Loucy (cell line): Measurements from ENCODE around the gene SIPA1L3.

Experiments
- H2AFZ ChIP-seq: fragments of 200-600 bp; sonication (generic); 2 replicates; pipeline ENCODE4 v1.6.0; 2016; ENCODE audit warnings: antibody characterized with exemption, mild to moderate bottlenecking, low read length, moderate library complexity
- H3F3A ChIP-seq: fragments of 200-600 bp; 2 replicates; pipeline ENCODE4 v1.6.0; 2016; ENCODE audit warnings: antibody characterized with exemption, low read depth, mild to moderate bottlenecking
- H3K27me3 ChIP-seq: fragments of 200-600 bp; sonication (generic); 2 replicates; pipeline ENCODE4 v1.6.1; 2014; ENCODE audit warnings: low read length, mild to moderate bottlenecking; ENCODE audit not compliant: insufficient read depth, poor library complexity, severe bottlenecking
- H3K36me3 ChIP-seq: fragments of 200-600 bp; sonication (generic); 2 replicates; pipeline ENCODE4 v1.6.1; 2016; ENCODE audit warnings: low read length; ENCODE audit not compliant: insufficient read depth
- H3K4me1 ChIP-seq: fragments of 200-600 bp; sonication (generic); 2 replicates; pipeline ENCODE4 v1.5.1; 2014; ENCODE audit warnings: low read length, mild to moderate bottlenecking; ENCODE audit not compliant: insufficient read depth, poor library complexity, severe bottlenecking
- H3K4me2 ChIP-seq: fragments of 200-600 bp; sonication (generic); 2 replicates; pipeline ENCODE4 v1.6.0; 2014; ENCODE audit warnings: antibody characterized with exemption, low read length, low read depth, mild to moderate bottlenecking; ENCODE audit not compliant: poor library complexity, severe bottlenecking
- H3K4me3 ChIP-seq: fragments of 200-600 bp; sonication (generic); 2 replicates; pipeline ENCODE4 v1.5.1; 2014; ENCODE audit warnings: low read length, mild to moderate bottlenecking, mixed read lengths; ENCODE audit not compliant: poor library complexity, severe bottlenecking
- H3K79me2 ChIP-seq: fragments of 200-600 bp; sonication (generic); 2 replicates; pipeline ENCODE4 v1.6.1; 2014; ENCODE audit warnings: low read length; ENCODE audit not compliant: insufficient read depth
- H3K9ac ChIP-seq: fragments of 200-600 bp; sonication (generic); 2 replicates; pipeline ENCODE4 v1.6.0; 2014; ENCODE audit warnings: mild to moderate bottlenecking, low read depth, low read length, moderate library complexity; ENCODE audit not compliant: poor library complexity, severe bottlenecking
- H3K9me2 ChIP-seq: fragments of 200-600 bp; sonication (generic); replicated peaks from 2 replicates; pipeline ENCODE4 v1.6.1; 2016; ENCODE audit warnings: low read depth, low read length, mixed read lengths
- H3K9me3 ChIP-seq: fragments of 200-600 bp; sonication (generic); 2 replicates; pipeline ENCODE4 v1.6.1; 2014; ENCODE audit warnings: mild to moderate bottlenecking, antibody characterized with exemption, low read length, low read depth; ENCODE audit not compliant: insufficient read depth
- H4K20me1 ChIP-seq: fragments of 200-600 bp; sonication (generic); 2 replicates; pipeline ENCODE4 v1.6.0; 2014; ENCODE audit warnings: antibody characterized with exemption, low read length, mild to moderate bottlenecking; ENCODE audit not compliant: insufficient read depth, poor library complexity, severe bottlenecking
- EZH2phosphoT487 ChIP-seq: fragments of 200-600 bp; IDR thresholded peaks from 2 replicates; pipeline ENCODE4 v1.6.1; 2018; ENCODE audit warnings: antibody characterized with exemption, mild to moderate bottlenecking, moderate library complexity, borderline replicate concordance
- TF ChIP-seq, protein P1 (sequence below): fragments of 200-600 bp; sonication (generic); conservative IDR thresholded peaks from 2 replicates; pipeline ENCODE4 v1.5.1; 2014; ENCODE audit warnings: mild to moderate bottlenecking, antibody characterized with exemption, low read length

SIPA1L3 gene

DNA sequence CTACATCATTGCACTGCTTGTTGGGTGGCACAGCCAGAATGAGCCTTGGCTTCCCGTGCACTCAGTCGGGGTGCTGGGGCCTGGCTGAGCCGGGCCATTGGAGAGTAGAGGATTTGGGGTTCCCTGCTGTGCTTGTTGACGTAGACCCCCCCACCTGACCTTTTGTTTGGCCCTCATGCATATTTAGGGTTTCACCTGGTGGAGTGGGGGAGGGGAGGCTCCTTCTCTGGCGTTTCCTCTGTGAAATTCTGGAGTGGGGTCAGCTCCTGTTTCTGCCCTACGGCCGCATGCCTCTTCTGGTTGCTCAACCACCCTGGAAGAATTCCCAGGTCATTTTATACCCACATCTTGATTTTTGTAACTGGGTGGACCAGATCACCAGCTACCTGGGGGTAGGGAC, 82.8 kb downstream of the SIPA1L3 start:
- H3K9me3 ChIP-seq: no peaks in the 10 kb centered on the region
- peaks cover 20% of the 10 kb centered on the region for H3K4me1 ChIP-seq
- H2AFZ ChIP-seq: no peak overlapping the region
- no peak overlapping the region for H3K4me3 ChIP-seq
- H3F3A ChIP-seq: no peaks in the 10 kb centered on the region
- H3K9me2 ChIP-seq: no peaks in the 10 kb centered on the region
- H3K4me2 ChIP-seq: no peak overlapping the region
- no peak for TF ChIP-seq EZH2phosphoT487
- TF ChIP-seq, protein P1, sequence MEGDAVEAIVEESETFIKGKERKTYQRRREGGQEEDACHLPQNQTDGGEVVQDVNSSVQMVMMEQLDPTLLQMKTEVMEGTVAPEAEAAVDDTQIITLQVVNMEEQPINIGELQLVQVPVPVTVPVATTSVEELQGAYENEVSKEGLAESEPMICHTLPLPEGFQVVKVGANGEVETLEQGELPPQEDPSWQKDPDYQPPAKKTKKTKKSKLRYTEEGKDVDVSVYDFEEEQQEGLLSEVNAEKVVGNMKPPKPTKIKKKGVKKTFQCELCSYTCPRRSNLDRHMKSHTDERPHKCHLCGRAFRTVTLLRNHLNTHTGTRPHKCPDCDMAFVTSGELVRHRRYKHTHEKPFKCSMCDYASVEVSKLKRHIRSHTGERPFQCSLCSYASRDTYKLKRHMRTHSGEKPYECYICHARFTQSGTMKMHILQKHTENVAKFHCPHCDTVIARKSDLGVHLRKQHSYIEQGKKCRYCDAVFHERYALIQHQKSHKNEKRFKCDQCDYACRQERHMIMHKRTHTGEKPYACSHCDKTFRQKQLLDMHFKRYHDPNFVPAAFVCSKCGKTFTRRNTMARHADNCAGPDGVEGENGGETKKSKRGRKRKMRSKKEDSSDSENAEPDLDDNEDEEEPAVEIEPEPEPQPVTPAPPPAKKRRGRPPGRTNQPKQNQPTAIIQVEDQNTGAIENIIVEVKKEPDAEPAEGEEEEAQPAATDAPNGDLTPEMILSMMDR: no peak
- peaks cover 17% of the 10 kb centered on the region; the same call in 1 of the 2 replicates for H3K79me2 ChIP-seq
- no peaks in the 10 kb centered on the region for H3K27me3 ChIP-seq
- no peak overlapping the region for H3K9ac ChIP-seq
- no peaks in the 10 kb centered on the region for H3K36me3 ChIP-seq
- no peaks in the 10 kb centered on the region for H4K20me1 ChIP-seq

DNA sequence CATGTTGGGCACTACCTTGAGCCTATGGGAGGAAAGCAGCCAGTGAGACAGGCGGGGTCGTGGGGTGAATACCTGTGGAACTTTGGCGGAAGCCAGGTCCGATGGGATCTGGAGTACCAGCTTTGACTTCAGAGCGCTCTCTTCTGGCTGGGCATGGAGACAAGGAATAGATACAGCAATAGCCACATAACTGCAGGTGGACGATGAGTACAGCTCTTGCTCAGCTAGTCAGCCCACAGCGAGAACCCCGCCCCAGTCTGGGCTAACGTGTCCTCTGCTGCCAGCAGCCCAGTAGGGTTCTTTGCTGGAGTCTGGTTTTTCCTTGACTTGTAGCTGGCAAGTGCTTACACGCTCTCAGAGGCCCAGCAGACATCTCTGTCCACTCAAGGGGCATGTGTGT, 83.4 kb downstream of the SIPA1L3 start:
- Histone ChIP-seq H3K9me2 (no peaks in the 10 kb centered on the region), H3K4me1 (peaks cover 20% of the 10 kb centered on the region), H3K36me3 (no peaks in the 10 kb centered on the region), H4K20me1 (no peaks in the 10 kb centered on the region), H3K9me3 (no peaks in the 10 kb centered on the region), H3K4me3 (no peak overlapping the region), H3K79me2 (peaks cover 17% of the 10 kb centered on the region; the same call in 1 of the 2 replicates), H2AFZ (no peak overlapping the region), H3K27me3 (no peaks in the 10 kb centered on the region), H3K9ac (no peak overlapping the region), H3K4me2 (no peak overlapping the region), H3F3A (no peaks in the 10 kb centered on the region)
- TF ChIP-seq, protein P1: no peak
- TF ChIP-seq EZH2phosphoT487: no peak

DNA sequence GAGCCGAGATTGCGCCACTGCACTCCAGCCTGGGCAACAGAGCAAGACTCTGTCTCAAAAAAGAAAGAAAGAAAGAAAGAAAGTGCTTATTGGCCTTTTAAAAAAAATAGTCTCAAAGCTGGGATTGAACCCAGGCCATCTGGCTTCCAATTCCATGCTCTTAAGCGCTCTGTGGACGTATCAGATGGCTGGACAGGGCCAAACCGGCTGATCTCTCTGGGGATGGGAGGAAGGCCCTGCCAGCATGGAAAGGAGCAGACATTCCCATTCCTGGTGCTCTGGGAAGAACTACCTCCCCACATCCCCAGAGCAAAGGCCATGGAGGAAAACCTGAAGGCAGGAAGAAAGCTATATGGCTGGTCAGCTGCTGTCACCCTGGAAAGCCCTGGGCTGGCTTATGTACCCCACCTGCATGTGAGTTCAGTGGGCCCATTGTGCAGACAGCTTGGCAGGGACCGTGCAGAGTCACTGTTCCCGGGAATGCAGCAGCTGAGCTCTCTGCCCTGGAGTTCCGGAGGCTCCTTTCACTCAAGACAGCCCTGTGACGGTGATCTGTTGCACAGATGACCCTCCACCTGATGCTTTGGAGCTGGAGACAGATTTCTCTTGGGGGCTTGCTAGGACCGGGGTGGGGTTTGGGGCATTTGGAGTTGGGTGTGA, 84.3 kb downstream of the SIPA1L3 start:
- TF ChIP-seq EZH2phosphoT487: no peak
- TF ChIP-seq, protein P1: no peak
- H3K36me3 ChIP-seq: no peaks in the 10 kb centered on the region
- H2AFZ ChIP-seq: no peak overlapping the region
- H3F3A ChIP-seq: no peaks in the 10 kb centered on the region
- no peak overlapping the region for H3K4me2 ChIP-seq
- no peaks in the 10 kb centered on the region for H3K9me2 ChIP-seq
- H3K4me1 ChIP-seq: peaks cover 18% of the 10 kb centered on the region
- H4K20me1 ChIP-seq: no peaks in the 10 kb centered on the region
- no peak overlapping the region for H3K4me3 ChIP-seq
- H3K9ac ChIP-seq: no peak overlapping the region
- peaks cover 17% of the 10 kb centered on the region; the same call in 1 of the 2 replicates for H3K79me2 ChIP-seq
- no peaks in the 10 kb centered on the region for H3K27me3 ChIP-seq
- no peaks in the 10 kb centered on the region for H3K9me3 ChIP-seq
